MM.1S (cell line): ENCODE measurements around the gene TMEM42.

Source experiments
- CTCF ChIP-seq: fragments of 300-600 bp; sonication (generic); IDR thresholded peaks from 2 replicates; pipeline ENCODE4 v1.5.1; 2016; ENCODE audit warnings: antibody characterized with exemption, low read length, mixed read lengths
- EZH2 ChIP-seq: fragments of 300-600 bp; sonication (generic); optimal IDR thresholded peaks from 2 replicates; pipeline ENCODE3; 2017; ENCODE audit warnings: low read depth, mild to moderate bottlenecking, antibody characterized with exemption, low read length, mixed read lengths
- EZH2phosphoT487 ChIP-seq: fragments of 300-600 bp; sonication (generic); IDR thresholded peaks from 2 replicates; pipeline ENCODE4 v1.6.1; 2018; ENCODE audit warnings: antibody characterized with exemption, low read length

- TF ChIP-seq EZH2phosphoT487 (no peak), CTCF (no peak), EZH2 (no peak)
Measured at GRCh38 chr3:44867421-44868111, 5.9 kb downstream of the TMEM42 start.
